Muscle of leg (tissue), 11 donors: ENCODE data around the gene SLC25A13. TPM values are rescaled to one million over a fixed set of nuclear protein-coding genes. Genes with fewer than 3 reads are reported as not detected.

ENCODE experiments used
- DNase-seq: peaks from one replicate; pipeline ENCODE4 v3.0.0; 2013
- H3K27ac ChIP-seq: one replicate; pipeline ENCODE4 v1.5.1; 2013; ENCODE audit warnings: mild to moderate bottlenecking, low read length, control low read depth
- H3K27me3 ChIP-seq: one replicate; pipeline ENCODE4 v1.6.1; 2013; ENCODE audit warnings: low read length; ENCODE audit not compliant: control insufficient read depth, insufficient read depth
- H3K36me3 ChIP-seq: one replicate; pipeline ENCODE4 v1.6.1; 2013; ENCODE audit warnings: low read length; ENCODE audit not compliant: control insufficient read depth, insufficient read depth
- H3K4me1 ChIP-seq: one replicate; pipeline ENCODE4 v1.6.1; 2013; ENCODE audit warnings: low read length; ENCODE audit not compliant: control insufficient read depth, insufficient read depth
- H3K4me3 ChIP-seq: one replicate; pipeline ENCODE4 v1.5.1; 2013; ENCODE audit warnings: low read length, control low read depth
- H3K9me3 ChIP-seq: replicated peaks from 2 replicates; pipeline ENCODE4 v1.6.1; 2013; ENCODE audit warnings: low read depth, low read length; ENCODE audit not compliant: control insufficient read depth
- WGBS: methylation state at CpG from one replicate; pipeline ENCODE4 v1.1.5; 2013; ENCODE audit warnings: missing lambda C conversion rate; ENCODE audit not compliant: insufficient coverage; 5-methylcytosine and 5-hydroxymethylcytosine counted together
- polyA plus RNA-seq, 8 donors: library from polyadenylated mRNA; unstranded; fragments of 120-200 nt; gene quantifications; one replicate each; pipeline versions ENCODE4 v1.2.1 to v1.2.3, GENCODE V29; 2013; ENCODE audit warnings: inconsistent platforms in 1 of 8, low replicate concordance in 1 of 8; ENCODE audit not compliant: insufficient read length in 8 of 8, insufficient read depth in 1 of 8
- total RNA-seq: library from RNA; stranded (reverse); fragments of 120-200 nt; gene quantifications from one replicate; pipeline ENCODE4 v1.2.4, GENCODE V29; 2013

The SLC25A13 gene
- total and polyA plus RNA-seq, 9 donors: 9.4 to 13.8 (median 12.2) TPM

DNA sequence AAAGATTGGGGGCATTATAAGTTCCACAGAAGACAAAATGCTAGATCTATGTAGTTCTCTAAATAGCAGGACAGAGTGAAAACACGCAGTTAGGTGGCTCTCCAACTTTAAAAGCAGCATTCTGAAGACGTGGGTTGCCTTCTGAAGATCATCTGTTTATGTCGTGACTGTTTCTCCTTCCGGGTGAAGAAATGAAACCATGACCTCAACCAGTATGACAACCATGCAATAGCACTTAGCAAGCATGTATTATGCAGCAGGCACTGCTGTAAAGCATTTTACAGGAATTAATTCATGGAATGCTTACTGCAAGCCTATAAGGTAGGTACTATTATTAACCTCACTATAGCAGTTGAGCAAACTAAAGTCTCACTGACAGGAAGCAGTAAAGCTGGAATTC lies 125.2 kb downstream of the SLC25A13 start:
- peaks cover 4% of the 10 kb centered on the region for H3K36me3 ChIP-seq
- H3K9me3 ChIP-seq: no peaks in the 10 kb centered on the region
- no peaks in the 10 kb centered on the region for H3K27me3 ChIP-seq
- no peak overlapping the region for H3K4me3 ChIP-seq
- H3K4me1 ChIP-seq: no peaks in the 10 kb centered on the region
- no peak for DNase-seq
- 85% methylated on average over 4 of the region's 4 CpGs for WGBS
- no peak overlapping the region for H3K27ac ChIP-seq

DNA sequence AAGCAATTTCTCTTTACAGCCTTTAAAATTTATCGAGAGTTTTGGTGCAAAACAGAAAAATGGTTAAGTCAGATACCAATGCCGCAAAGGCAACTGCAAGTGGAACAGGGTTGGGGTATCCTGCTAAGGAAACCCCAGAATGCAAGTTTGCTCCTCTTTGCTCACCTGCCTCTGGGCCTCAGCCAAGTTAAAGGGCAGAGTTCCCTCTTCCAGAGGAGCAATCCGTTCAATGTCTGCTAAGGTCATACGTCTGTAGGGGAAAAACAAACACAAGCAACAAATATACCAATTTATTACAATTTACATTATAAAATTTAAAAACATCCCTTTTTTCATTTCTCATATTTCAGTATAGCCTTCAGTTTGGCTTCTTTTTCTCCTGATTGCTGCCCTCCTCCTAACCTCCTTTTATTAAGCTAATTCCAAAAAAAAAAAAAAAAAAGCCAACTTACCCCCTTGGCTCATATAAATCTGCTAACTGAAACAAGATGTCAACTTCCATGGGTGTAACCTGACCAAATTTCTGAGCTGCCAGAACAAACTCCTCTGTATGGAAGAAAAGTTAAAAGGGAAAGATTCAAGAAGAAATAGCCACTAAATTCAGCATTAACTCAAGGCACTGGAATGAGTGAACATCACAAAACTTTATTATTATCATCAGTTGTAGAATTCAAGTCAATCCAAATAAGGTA lies 132.6 kb downstream of the SLC25A13 start:
- Histone ChIP-seq H3K36me3 (peaks cover 4% of the 10 kb centered on the region), H3K9me3 (no peaks in the 10 kb centered on the region), H3K27ac (no peak overlapping the region), H3K4me1 (no peaks in the 10 kb centered on the region), H3K4me3 (no peak overlapping the region), H3K27me3 (no peaks in the 10 kb centered on the region)
- WGBS: 100% methylated on average over 1 of the region's 4 CpGs
- peak; percentile 58 for DNase-seq

DNA sequence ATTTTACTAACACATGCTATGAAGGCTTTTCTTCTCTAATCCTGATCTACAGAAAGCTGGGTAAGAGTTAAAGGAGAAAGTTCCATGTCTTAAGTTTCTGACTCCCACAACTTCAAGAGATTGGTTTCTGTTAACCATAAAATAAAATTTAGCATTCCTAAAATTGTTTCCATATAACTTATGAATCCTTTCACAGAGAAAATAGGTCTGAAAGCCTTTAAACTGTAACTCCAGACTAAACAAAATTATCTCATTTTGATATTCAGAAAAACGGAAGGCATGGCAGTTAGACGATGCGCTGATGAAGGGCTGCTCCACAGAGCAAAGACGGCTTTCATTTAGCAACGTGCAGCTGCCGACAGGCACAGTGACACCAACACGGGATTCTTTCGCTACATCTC lies 133.3 kb downstream of the SLC25A13 start:
- H3K4me1 ChIP-seq: no peaks in the 10 kb centered on the region
- no peaks in the 10 kb centered on the region for H3K9me3 ChIP-seq
- WGBS: 42% methylated on average over 8 of the region's 8 CpGs
- peaks cover 10% of the 10 kb centered on the region for H3K36me3 ChIP-seq
- no peak overlapping the region for H3K27ac ChIP-seq
- peak; percentile 20 for DNase-seq
- H3K4me3 ChIP-seq: no peak overlapping the region
- no peaks in the 10 kb centered on the region for H3K27me3 ChIP-seq

DNA sequence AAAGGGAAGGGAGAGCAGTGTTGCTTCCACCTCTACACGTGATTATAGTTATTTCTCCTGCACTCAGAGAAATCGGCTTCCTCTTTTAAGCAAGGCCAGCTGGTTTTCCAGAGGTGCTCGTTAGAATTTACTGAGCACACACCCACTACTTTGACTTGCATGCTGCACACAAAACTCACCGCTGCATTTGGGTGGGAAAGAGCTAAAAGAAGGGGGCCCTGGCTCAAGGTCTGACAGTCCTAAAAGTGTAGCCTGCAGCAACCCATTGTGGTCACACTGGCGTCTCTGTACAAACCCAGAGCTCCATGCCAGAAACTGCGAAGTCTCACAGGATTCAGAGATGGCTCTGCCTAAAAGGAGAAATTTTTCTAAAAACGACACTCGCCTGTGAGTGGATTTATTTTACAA lies 133.7 kb downstream of the SLC25A13 start:
- no peak overlapping the region for H3K4me3 ChIP-seq
- H3K4me1 ChIP-seq: no peaks in the 10 kb centered on the region
- no peaks in the 10 kb centered on the region for H3K9me3 ChIP-seq
- H3K36me3 ChIP-seq: peaks cover 13% of the 10 kb centered on the region
- no peaks in the 10 kb centered on the region for H3K27me3 ChIP-seq
- H3K27ac ChIP-seq: no peak overlapping the region
- 13% methylated on average over 2 of the region's 8 CpGs for WGBS
- DNase-seq: peak; percentile 36

DNA sequence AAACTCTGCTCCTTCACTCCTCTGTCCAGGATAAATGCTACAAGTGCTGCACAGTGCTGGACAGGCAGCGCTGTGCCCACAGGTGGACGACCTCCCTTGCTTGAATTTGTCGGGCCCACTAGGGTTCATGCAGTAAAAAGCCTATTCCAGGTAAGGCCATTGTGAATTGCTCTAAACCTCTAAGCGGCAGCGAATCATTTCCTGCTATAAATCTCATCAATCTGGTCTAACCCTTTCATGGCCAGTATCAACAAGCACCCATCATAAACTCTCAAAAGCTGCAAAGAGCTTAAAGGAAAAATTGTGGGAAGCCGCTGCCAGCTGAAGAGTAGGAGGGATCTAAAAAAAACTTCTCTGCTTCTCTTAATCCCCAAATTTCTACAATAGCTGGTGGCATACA lies 134.2 kb downstream of the SLC25A13 start:
- H3K36me3 ChIP-seq: peaks cover 16% of the 10 kb centered on the region
- 46% methylated on average over 4 of the region's 6 CpGs for WGBS

DNA sequence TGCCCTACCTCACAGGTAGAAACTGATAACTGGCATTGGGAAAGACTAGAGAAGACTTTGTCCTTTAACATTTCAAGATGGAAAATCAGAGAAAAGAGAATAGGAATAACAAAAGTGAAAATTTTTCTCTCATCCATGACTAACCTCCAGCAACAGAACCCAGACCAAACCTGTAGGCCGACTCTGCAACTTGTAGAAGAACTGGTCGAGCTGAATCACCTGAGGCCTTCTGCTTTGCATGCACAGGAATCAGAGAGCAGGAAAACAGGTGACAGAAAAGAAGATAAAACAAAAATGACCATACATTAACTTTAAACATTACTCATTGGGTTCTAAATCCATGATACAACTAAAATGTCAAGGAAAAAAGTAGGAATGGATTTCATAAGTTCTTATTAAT lies 137.1 kb downstream of the SLC25A13 start:
- H3K27me3 ChIP-seq: no peaks in the 10 kb centered on the region
- H3K4me1 ChIP-seq: no peaks in the 10 kb centered on the region
- no peak overlapping the region for H3K4me3 ChIP-seq
- WGBS: no CpG with 5 or more reads among the region's 2 CpGs
- no peak overlapping the region for H3K27ac ChIP-seq
- peaks cover 12% of the 10 kb centered on the region for H3K36me3 ChIP-seq
- DNase-seq: no peak
- no peaks in the 10 kb centered on the region for H3K9me3 ChIP-seq

More for the DNA sequence above, 134.2 kb downstream of the SLC25A13 start:
- no peak overlapping the region for H3K27ac ChIP-seq
- no peaks in the 10 kb centered on the region for H3K4me1 ChIP-seq
- no peaks in the 10 kb centered on the region for H3K9me3 ChIP-seq
- no peak overlapping the region for H3K4me3 ChIP-seq
- no peak for DNase-seq
- no peaks in the 10 kb centered on the region for H3K27me3 ChIP-seq

DNA sequence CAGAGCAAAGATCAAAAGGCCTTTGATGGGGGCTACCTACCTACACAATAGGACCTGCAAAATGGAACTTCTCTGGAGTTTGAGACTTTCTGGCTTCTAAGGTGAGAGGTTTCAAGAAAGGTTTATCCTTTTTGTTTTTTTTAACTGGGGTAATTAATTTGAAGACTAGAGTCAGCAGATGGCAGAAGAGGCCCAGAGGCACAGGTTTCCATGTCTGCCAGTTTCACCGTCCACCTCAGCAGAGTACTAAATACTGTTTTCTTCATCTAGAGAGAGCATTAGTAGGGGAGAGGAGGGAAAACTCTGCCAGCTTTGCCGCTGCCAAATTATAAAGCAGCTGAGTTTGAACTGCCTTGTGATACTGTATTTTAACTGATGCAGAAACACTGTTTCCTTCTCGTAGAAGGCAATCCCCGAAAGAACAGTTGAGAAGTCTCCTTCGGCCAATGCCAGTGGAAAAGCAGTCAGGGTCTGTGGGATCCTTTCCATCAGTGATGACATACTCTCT lies 138.7 kb downstream of the SLC25A13 start:
- peak; percentile 72 for DNase-seq
- no peaks in the 10 kb centered on the region for H3K27me3 ChIP-seq
- H3K4me1 ChIP-seq: peaks cover 2% of the 10 kb centered on the region
- H3K4me3 ChIP-seq: no peak overlapping the region
- H3K36me3 ChIP-seq: peaks cover 12% of the 10 kb centered on the region
- 61% methylated on average over 3 of the region's 5 CpGs for WGBS
- no peak overlapping the region for H3K27ac ChIP-seq
- H3K9me3 ChIP-seq: no peaks in the 10 kb centered on the region

DNA sequence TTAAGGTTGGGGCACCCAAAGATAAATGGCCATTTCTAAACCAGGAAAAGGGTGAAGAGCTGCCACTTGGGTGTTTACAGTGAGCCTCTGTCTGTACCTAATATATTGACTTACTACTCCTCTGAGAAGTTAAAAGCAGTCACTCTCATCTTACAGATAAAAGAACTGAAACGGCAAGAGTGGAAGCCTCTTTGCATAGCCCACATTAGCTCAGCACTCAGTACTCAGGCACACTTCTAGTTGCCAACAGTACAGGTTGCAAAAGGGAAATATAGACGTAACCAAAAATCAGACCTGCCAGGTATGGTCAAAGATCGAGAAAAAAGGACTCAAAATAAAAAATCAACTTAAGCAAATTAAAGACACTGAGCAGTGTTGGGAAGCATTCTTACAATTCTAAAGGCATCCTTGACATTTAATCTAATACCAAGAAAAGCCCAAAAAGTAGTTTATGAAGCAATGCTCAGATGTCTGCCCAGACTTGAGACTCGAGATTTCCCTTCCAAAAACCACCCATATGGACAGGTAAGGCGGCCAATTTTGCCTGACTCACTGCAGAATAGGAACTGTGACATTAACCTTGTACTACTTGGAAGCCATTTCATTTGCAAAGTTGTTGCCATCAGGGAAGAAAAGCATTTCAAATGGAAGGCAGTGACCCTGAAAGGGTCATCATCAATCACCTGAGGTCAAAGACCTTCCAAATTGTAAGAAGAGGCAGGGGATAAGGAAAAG lies 139.3 kb downstream of the SLC25A13 start:
- peaks cover 12% of the 10 kb centered on the region for H3K36me3 ChIP-seq
- no peaks in the 10 kb centered on the region for H3K27me3 ChIP-seq
- H3K4me1 ChIP-seq: peaks cover 2% of the 10 kb centered on the region
- WGBS: no CpG with 5 or more reads among the region's 5 CpGs
- no peak overlapping the region for H3K4me3 ChIP-seq
- H3K27ac ChIP-seq: no peak overlapping the region
- H3K9me3 ChIP-seq: no peaks in the 10 kb centered on the region
- DNase-seq: no peak

DNA sequence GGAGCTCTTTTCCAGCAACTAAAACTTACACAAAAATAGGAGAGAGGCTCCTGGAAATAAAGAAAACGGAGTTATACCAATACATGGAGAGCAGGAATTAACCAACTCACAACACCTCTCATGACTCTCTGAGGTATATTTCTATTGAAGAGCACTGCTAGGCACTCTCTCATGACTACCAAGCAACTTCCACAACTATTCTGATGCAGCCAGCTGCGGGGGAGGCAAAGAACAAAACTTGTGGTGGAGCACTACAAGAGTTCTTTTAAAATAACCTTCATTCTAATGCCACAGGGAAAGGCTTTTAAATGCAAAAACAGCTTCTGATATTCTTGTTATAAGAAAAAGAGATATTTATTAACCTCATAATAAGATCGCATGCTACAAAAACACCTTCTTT lies 140.7 kb downstream of the SLC25A13 start:
- no CpG with 5 or more reads among the region's 3 CpGs for WGBS
- no peak for DNase-seq
- H3K4me3 ChIP-seq: no peak overlapping the region
- H3K9me3 ChIP-seq: no peaks in the 10 kb centered on the region
- no peak overlapping the region for H3K27ac ChIP-seq
- H3K36me3 ChIP-seq: peaks cover 12% of the 10 kb centered on the region
- peaks cover 2% of the 10 kb centered on the region for H3K4me1 ChIP-seq
- no peaks in the 10 kb centered on the region for H3K27me3 ChIP-seq

DNA sequence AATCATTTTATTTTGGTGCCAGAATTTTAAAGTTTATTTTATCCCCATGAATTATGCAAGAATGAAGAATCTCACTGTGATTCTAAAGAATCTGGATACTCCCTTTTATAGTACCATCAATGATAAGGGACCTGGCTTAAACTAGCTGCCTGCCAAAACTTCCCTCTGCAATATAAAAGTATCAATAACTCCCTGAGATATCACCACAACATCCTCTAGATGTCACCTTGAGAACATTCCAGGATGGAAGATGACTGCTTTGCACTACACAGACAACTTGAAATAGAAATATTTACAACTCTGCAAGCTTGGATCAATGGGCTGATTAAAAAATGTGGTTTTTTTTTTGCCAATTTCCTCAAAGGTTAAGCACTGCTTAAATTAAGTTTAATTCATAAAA lies 142.1 kb downstream of the SLC25A13 start:
- peaks cover 2% of the 10 kb centered on the region for H3K4me1 ChIP-seq
- no peak overlapping the region for H3K4me3 ChIP-seq
- no peak overlapping the region for H3K27ac ChIP-seq
- H3K36me3 ChIP-seq: peaks cover 19% of the 10 kb centered on the region
- DNase-seq: peak; percentile 52
- H3K27me3 ChIP-seq: no peaks in the 10 kb centered on the region
- no peaks in the 10 kb centered on the region for H3K9me3 ChIP-seq
